Muscle of leg (tissue), 11 donors: ENCODE data around the gene ARL17A. TPM values are rescaled to one million over a fixed set of nuclear protein-coding genes. Genes with fewer than 3 reads are reported as not detected.
"Not testable (repeated sequence)": the region's sequence is repeated elsewhere in the genome, so short reads cannot be mapped to it uniquely, and the experiment has no call there.

ENCODE experiments used
- DNase-seq: peaks from one replicate; pipeline ENCODE4 v3.0.0; 2013
- H3K27ac ChIP-seq: one replicate; pipeline ENCODE4 v1.5.1; 2013; ENCODE audit warnings: mild to moderate bottlenecking, low read length, control low read depth
- H3K27me3 ChIP-seq: one replicate; pipeline ENCODE4 v1.6.1; 2013; ENCODE audit warnings: low read length; ENCODE audit not compliant: control insufficient read depth, insufficient read depth
- H3K36me3 ChIP-seq: one replicate; pipeline ENCODE4 v1.6.1; 2013; ENCODE audit warnings: low read length; ENCODE audit not compliant: control insufficient read depth, insufficient read depth
- H3K4me1 ChIP-seq: one replicate; pipeline ENCODE4 v1.6.1; 2013; ENCODE audit warnings: low read length; ENCODE audit not compliant: control insufficient read depth, insufficient read depth
- H3K4me3 ChIP-seq: one replicate; pipeline ENCODE4 v1.5.1; 2013; ENCODE audit warnings: low read length, control low read depth
- H3K9me3 ChIP-seq: replicated peaks from 2 replicates; pipeline ENCODE4 v1.6.1; 2013; ENCODE audit warnings: low read depth, low read length; ENCODE audit not compliant: control insufficient read depth
- WGBS: methylation state at CpG from one replicate; pipeline ENCODE4 v1.1.5; 2013; ENCODE audit warnings: missing lambda C conversion rate; ENCODE audit not compliant: insufficient coverage; 5-methylcytosine and 5-hydroxymethylcytosine counted together
- polyA plus RNA-seq, 8 donors: library from polyadenylated mRNA; unstranded; fragments of 120-200 nt; gene quantifications; one replicate each; pipeline versions ENCODE4 v1.2.1 to v1.2.3, GENCODE V29; 2013; ENCODE audit warnings: inconsistent platforms in 1 of 8, low replicate concordance in 1 of 8; ENCODE audit not compliant: insufficient read length in 8 of 8, insufficient read depth in 1 of 8
- total RNA-seq: library from RNA; stranded (reverse); fragments of 120-200 nt; gene quantifications from one replicate; pipeline ENCODE4 v1.2.4, GENCODE V29; 2013

Gene ARL17A
- total and polyA plus RNA-seq, 9 donors, result 11.2 to 18.2 (median 12.9) TPM

GRCh38 chr17:46560048-46560447 is 19.4 kb downstream of the ARL17A start:
- H3K27me3 ChIP-seq, H3K4me1 ChIP-seq, H3K4me3 ChIP-seq, H3K27ac ChIP-seq, H3K9me3 ChIP-seq, DNase-seq, H3K36me3 ChIP-seq: not testable (repeated sequence)
- WGBS, result no CpG with 5 or more reads among the region's 3 CpGs

- not testable (repeated sequence) for H3K36me3 ChIP-seq, H3K9me3 ChIP-seq, DNase-seq, H3K4me1 ChIP-seq, H3K27me3 ChIP-seq, H3K27ac ChIP-seq, H3K4me3 ChIP-seq
- WGBS, result no CpG with 5 or more reads among the region's 20 CpGs
Observed at GRCh38 chr17:46559155-46559554, 20.3 kb downstream of the ARL17A start.

- not testable (repeated sequence) for DNase-seq, H3K9me3 ChIP-seq, H3K36me3 ChIP-seq, H3K27ac ChIP-seq, H3K4me1 ChIP-seq, H3K27me3 ChIP-seq, H3K4me3 ChIP-seq
- WGBS, result 89% methylated on average over 4 of the region's 10 CpGs
Observed at GRCh38 chr17:46548607-46549006, 30.9 kb downstream of the ARL17A start.

- not testable (repeated sequence) for H3K36me3 ChIP-seq, H3K27me3 ChIP-seq, H3K4me3 ChIP-seq, H3K4me1 ChIP-seq, DNase-seq, H3K9me3 ChIP-seq, H3K27ac ChIP-seq
- WGBS, result 96% methylated on average over 12 of the region's 22 CpGs
Observed at GRCh38 chr17:46534716-46535115, 44.8 kb downstream of the ARL17A start.

GRCh38 chr17:46512168-46512567 is 67.3 kb downstream of the ARL17A start, which contains the start of gene LRRC37A2:
LRRC37A2 (plus strand) TSS chr17:46512468; CDS start chr17:46512713, 245 bp downstream.
- H3K27ac ChIP-seq, H3K27me3 ChIP-seq, H3K4me3 ChIP-seq, H3K4me1 ChIP-seq, DNase-seq, H3K36me3 ChIP-seq, H3K9me3 ChIP-seq: not testable (repeated sequence)
- no CpG with 5 or more reads among the region's 11 CpGs for WGBS

GRCh38 chr17:46505896-46506295 is 73.6 kb downstream of the ARL17A start:
- not testable (repeated sequence) for H3K9me3 ChIP-seq, DNase-seq, H3K27me3 ChIP-seq, H3K36me3 ChIP-seq, H3K4me1 ChIP-seq, H3K27ac ChIP-seq, H3K4me3 ChIP-seq
- no CpG with 5 or more reads among the region's 7 CpGs for WGBS

- WGBS, result no CpG with 5 or more reads among the region's 6 CpGs
- not testable (repeated sequence) for DNase-seq, H3K4me1 ChIP-seq, H3K4me3 ChIP-seq, H3K36me3 ChIP-seq, H3K27me3 ChIP-seq, H3K9me3 ChIP-seq, H3K27ac ChIP-seq
Observed at GRCh38 chr17:46499437-46500139, 79.9 kb downstream of the ARL17A start.

- H3K27ac ChIP-seq, H3K27me3 ChIP-seq, H3K4me3 ChIP-seq, DNase-seq, H3K36me3 ChIP-seq, H3K9me3 ChIP-seq, H3K4me1 ChIP-seq: not testable (repeated sequence)
- 89% methylated on average over 3 of the region's 16 CpGs for WGBS
Observed at GRCh38 chr17:46492021-46492420, 87.5 kb downstream of the ARL17A start.

GRCh38 chr17:46481310-46481709 is 98.2 kb downstream of the ARL17A start:
- not testable (repeated sequence) for H3K36me3 ChIP-seq, DNase-seq, H3K27me3 ChIP-seq, H3K4me3 ChIP-seq, H3K27ac ChIP-seq, H3K9me3 ChIP-seq, H3K4me1 ChIP-seq
- no CpG with 5 or more reads among the region's 2 CpGs for WGBS

- DNase-seq, H3K9me3 ChIP-seq, H3K4me1 ChIP-seq, H3K27ac ChIP-seq, H3K4me3 ChIP-seq, H3K27me3 ChIP-seq, H3K36me3 ChIP-seq: not testable (repeated sequence)
- no CpG with 5 or more reads among the region's 3 CpGs for WGBS
Observed at GRCh38 chr17:46478823-46479222, 100.7 kb downstream of the ARL17A start.

- no CpG with 5 or more reads among the region's 2 CpGs for WGBS
- not testable (repeated sequence) for H3K36me3 ChIP-seq, H3K4me3 ChIP-seq
Observed at GRCh38 chr17:46475583-46475982, 103.9 kb downstream of the ARL17A start.

More at GRCh38 chr17:46475583-46475982, 103.9 kb downstream of the ARL17A start:
- not testable (repeated sequence) for H3K9me3 ChIP-seq, H3K27me3 ChIP-seq, H3K4me1 ChIP-seq, H3K27ac ChIP-seq, DNase-seq
